NOMO-1 treated with DMSO at 0.1 percent for 48 hours (cell line): ENCODE measurements around the gene MINDY4.
A peak's percentile ranks its signal among the peaks of the same experiment; 100 is the strongest.
"Not testable (repeated sequence)": the region's sequence is repeated elsewhere in the genome, so short reads cannot be mapped to it uniquely, and the experiment has no call there.

Experiments used
- DNase-seq: peaks from one replicate; lab custom pipeline; 2025; ENCODE audit not compliant: unreplicated experiment; lab: John Stamatoyannopoulos, UW

MINDY4 gene

DNA sequence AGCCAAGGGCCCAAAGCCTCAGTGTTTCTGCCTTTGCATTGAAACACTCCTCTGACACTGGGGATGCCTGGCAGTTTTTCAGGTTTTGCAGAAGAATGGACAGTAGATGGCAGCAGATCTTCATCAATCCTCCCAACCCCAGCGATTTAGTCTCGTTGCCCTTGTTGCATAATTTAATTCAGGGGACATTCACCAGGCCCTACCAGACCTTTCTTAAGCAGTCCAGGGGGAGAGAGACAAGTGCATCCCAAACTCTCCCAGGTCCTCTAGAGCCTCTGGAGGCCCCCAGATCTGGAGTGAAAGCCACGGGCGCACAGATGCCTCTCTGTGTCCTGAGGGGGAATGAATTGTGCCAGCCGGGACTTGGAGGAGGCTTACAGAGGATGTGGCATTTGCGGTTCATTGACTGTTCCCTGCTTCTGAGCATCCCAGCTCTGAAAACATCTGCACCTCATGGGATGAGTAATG lies 29.6 kb downstream of the MINDY4 start:
- DNase-seq, result peak; percentile 58

DNA sequence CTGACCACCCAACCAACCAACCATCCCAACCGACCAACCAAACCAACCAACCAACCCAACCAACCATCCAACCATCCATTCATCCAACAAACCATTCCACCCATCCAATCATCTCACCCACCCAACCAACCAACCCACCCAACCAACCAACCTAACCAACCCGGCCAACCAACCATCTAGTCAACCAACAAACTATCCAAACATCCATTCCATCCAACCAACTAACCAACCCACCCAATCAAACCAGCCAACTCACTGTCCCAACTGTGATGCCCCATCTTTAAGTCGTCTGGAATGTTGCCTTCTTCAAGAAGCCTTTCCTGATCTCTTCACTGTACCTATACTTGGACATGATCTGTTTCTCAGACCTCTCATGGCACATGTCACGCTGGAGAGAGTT lies 31.6 kb downstream of the MINDY4 start:
- no peak for DNase-seq

DNA sequence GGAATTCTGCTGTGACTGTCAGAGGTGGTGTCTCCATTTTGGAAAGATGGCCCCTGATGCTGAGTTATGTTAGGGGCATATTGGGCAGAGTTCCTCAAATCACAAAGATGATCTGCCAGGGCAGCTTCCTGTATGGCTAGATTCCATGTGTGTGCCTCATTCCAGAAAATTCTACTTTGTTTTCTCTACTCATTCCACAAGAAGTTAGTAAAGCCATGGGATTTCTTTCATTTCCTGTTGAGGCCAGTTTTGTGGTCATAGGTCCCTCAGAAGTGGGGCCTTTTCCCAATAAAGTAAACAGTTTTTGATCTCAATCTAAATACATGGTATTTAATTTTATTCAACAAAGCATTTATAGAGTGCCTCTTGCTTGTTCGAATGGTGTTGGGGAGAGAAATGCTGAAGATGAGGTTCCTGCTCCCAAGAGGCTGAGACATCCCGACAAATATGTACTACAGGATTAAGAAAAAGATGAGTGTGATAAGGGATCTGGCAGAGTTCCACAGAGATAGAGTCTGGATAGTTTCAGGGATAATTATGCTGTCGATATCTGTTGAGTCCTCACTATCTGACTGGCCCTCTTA lies 33.0 kb downstream of the MINDY4 start:
- no peak for DNase-seq

DNA sequence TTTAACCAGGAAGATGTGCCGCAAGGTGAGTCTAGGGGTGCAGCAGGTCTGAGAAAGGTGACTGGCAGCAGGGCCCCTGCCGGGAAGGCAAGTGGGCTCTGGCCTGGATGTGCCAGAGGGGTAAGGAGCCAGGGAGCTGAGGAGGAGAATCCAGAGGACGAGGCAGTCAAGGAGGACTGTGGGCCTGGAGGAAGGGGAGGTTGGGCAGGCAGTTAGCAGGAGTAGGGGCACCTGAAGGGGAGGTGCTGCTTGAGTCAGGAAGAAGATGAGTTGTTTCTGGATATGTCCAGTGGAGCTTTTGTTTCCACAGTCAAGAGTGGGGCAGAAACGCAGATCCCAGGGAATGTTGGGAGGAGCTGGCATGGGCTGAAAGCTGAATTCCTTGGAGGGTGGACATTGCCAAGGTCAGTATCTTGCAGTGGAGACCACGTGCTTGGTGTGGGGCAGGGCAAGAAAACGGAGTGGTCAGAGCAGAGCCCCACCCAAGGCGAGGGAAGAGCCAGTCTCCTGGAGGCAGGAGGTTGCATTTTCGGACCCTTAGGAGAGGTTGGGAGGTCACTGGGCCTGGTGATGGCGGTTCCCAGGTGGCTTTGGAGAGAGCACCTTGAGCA lies 34.0 kb downstream of the MINDY4 start:
- no peak for DNase-seq

GRCh38 chr7:30805931-30806330 lies 34.7 kb downstream of the MINDY4 start:
- no peak for DNase-seq

DNA sequence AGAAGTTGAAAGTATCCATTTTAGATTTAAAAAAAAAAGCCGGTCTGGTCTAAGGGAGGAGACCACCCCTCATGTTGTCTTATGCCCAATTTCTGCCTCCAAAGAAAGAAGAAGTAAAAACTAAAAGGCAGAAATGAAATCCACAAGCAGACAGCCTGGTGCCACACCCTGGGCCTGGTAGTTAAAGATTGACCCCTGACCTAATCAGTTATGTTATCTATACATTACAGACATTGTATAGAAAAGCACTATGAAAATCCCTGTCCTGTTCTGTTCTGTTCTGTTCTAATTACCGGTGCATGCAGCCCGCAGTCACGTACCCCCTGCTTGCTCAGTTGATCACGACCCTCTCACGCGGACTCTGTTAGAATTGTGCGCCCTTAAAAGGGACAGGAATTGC lies 36.3 kb downstream of the MINDY4 start:
- DNase-seq, result not testable (repeated sequence)

- not testable (repeated sequence) for DNase-seq
These were observed 36.7 kb downstream of the MINDY4 start for GRCh38 chr7:30807941-30808340.

- no peak for DNase-seq
These were observed 39.8 kb downstream of the MINDY4 start for GRCh38 chr7:30810986-30811385.

DNA sequence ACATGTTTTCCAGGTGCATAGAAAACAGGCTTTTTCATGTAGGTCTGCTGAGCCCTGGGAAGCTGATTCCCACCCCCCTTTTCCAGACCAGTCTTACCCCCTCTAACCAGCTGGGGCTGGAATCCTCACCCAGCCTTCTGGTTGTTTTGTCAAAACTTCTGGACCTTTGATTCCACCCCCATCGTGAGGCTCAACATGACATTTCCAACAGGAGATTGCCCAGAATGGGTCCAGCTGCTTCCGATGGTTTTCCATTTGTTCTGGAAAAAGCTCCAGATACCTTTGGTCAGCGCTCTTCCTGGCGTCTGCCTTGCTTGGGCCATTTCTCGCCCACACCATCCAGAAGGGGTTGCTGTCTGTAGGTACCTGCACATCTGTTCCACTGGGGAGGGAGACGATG lies 41.5 kb downstream of the MINDY4 start:
- DNase-seq, result no peak

DNA sequence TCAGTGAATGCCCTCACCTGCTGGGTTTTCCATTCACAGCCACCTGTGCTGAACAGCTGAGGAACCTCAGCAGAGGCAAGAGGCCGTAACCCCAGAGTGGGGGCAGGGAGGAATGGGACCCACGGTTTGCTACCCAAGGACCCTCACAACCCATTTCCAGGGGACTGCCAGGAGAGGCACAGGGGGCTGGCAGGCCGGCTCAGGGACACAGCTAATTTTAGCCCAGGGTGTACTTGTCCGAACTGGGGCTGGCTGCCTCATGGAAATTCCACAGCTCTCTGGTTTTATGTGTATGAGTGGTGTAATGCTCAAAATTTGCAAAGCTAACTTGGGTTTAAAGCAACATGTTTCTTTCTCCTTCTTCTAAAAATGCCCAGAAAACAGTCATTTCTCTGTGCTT lies 42.2 kb downstream of the MINDY4 start:
- no peak for DNase-seq

- DNase-seq, result no peak
These were observed 43.6 kb downstream of the MINDY4 start for GRCh38 chr7:30814700-30815387.

- no peak for DNase-seq
These were observed 44.2 kb downstream of the MINDY4 start for GRCh38 chr7:30815388-30815854.

DNA sequence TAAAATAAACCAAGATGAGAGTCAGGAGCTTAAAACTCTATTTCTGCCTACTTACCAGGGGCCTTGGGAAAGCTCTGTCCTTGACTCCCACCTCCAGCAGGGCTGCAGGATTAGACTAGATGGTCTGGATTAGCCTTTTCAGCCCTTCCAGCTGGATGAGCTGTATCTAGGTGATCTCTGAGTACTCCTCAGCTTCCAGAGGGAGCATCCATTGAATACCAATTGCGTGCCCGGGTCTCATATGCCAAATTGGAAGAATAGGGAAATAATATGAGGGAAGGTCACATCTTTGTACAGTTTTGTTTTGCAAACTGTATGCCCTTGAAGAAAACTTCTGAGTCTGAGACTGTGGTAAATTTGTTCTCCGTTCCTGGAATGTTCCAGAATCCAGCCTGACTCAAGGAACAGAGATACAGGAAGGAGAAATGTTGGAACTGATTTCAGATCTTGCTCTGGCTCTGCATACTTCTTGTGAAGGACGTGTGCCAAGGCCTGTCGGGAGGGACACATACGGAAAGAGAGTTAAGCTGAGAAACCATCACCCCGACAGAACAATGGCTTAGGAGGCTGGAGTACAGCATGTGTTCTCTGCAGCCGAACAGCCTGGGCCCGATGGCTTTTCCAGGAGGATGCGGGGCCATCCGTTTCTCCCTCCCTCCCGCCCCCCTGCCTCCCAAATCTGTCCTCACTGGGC lies 44.9 kb downstream of the MINDY4 start:
- no peak for DNase-seq

- no peak for DNase-seq
These were observed 45.6 kb downstream of the MINDY4 start for GRCh38 chr7:30816645-30817370.

GRCh38 chr7:30817371-30817767 lies 46.2 kb downstream of the MINDY4 start:
- DNase-seq, result no peak

DNA sequence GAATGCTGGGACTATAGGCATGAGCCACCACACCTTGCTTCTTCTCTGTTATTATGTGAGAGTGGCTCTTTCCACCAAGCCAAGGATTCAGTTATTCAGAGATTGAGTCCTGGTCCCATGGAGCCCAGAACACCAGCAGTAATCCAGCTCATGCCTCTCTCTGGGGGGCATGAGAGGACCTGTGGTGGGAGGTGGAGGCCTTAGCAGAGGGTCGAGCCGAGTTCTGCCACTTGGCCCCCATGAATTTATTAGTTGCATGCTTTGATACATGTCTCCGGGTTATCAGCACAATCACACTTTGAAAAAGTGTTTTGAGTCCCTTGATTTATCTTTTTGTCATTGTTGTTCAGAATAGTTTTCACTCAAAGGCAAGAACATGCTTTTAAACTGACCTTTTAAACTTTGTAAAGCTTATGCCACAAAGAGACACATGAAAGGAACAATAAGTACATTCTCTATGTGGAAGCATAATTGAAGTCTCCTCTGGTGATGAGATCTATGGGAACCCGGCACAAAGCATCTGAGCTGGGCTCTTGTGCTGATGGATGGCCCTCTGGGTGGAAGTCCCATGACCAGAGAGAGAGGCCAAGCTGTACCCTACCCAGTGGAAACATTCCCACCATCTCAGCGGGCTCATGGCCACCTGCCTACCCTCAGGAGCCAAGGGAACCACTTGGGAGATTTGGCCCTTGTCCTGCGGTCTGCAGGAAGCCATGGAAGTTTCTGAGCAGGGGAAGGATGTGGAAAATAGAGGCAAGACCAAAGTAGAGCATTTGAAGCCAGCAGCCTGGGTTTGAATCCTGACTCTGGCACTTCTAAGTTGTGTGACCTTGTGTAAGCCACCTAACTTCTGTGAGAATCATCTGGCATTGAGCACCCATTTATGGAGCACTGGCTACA lies 53.9 kb downstream of the MINDY4 start:
- DNase-seq, result no peak

DNA sequence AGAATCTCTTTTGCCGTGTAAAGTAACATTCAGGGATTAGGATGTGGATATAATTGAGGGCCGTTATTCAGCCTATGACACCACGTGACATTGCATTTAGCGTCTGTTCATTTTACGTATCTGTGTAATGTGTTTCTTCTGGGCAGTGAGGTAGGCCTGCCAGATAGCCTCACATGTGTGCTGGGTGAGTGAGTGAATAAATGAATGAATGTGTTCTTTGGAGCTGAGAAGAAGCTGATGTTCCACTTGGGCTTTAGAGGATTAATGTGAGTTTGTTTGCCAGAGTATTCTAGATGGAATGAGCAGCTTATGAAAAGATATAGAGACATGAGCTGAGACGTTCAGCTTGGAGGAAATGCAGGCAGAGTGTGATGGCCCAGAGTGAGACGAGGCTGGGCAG lies 55.0 kb downstream of the MINDY4 start:
- no peak for DNase-seq

- no peak for DNase-seq
These were observed 57.4 kb downstream of the MINDY4 start for GRCh38 chr7:30828591-30828990.

GRCh38 chr7:30829471-30829870 lies 58.3 kb downstream of the MINDY4 start:
- DNase-seq, result no peak

GRCh38 chr7:30831227-30831626 lies 60.0 kb downstream of the MINDY4 start:
- DNase-seq, result no peak
